ENCODE data around the gene CDC23. TPM values are rescaled to one million over a fixed set of nuclear protein-coding genes. Genes with fewer than 3 reads are reported as not detected.

The CDC23 gene
- total and polyA plus RNA-seq, 8 donors = 18.8 to 62.2 (median 54.6) TPM

GRCh38 chr5:138246822-138247221 lies 33.7 kb upstream of the CDC23 start:
- DNase-seq (no peak), ATAC-seq (no peak)
- Histone ChIP-seq H3K27ac (no peak overlapping the region), H3K4me1 (peaks cover 0 to 4% of the 10 kb centered on the region in 2 donors), H3K36me3 (no peaks in the 10 kb centered on the region), H3K4me3 (no peak overlapping the region), H3K9me3 (no peaks in the 10 kb centered on the region), H3K27me3 (peaks cover 0 to 15% of the 10 kb centered on the region in 2 donors)
- intact Hi-C loops (cut with DNase I) = no loop called here
- no peak for TF ChIP-seq CTCF (IDR thresholded peaks at IDR 0.05)

GRCh38 chr5:138246334-138246733 lies 33.2 kb upstream of the CDC23 start:
- H3K27me3 ChIP-seq = peaks cover 0 to 20% of the 10 kb centered on the region in 2 donors
- no peak overlapping the region for H3K27ac ChIP-seq
- no peak for TF ChIP-seq CTCF (IDR thresholded peaks at IDR 0.05)
- no peak overlapping the region for H3K4me3 ChIP-seq
- ATAC-seq (peak; percentile 70), DNase-seq (peak in 1 of 4 donors; percentile 18)
- intact Hi-C loops (cut with DNase I) = no loop called here
- H3K36me3 ChIP-seq = no peaks in the 10 kb centered on the region
- H3K4me1 ChIP-seq = peaks cover 0 to 9% of the 10 kb centered on the region in 2 donors
- H3K9me3 ChIP-seq = no peaks in the 10 kb centered on the region

GRCh38 chr5:138245717-138246116 lies 32.6 kb upstream of the CDC23 start:
- Histone ChIP-seq H3K9me3 (no peaks in the 10 kb centered on the region), H3K36me3 (no peaks in the 10 kb centered on the region), H3K4me1 (peaks cover 0 to 15% of the 10 kb centered on the region in 2 donors), H3K27me3 (peaks cover 0 to 26% of the 10 kb centered on the region in 2 donors), H3K27ac (no peak overlapping the region), H3K4me3 (no peak overlapping the region)
- DNase-seq (no peak), ATAC-seq (no peak)
- no peak for TF ChIP-seq CTCF (IDR thresholded peaks at IDR 0.05)
- intact Hi-C loops (cut with DNase I) = no loop called here

DNA sequence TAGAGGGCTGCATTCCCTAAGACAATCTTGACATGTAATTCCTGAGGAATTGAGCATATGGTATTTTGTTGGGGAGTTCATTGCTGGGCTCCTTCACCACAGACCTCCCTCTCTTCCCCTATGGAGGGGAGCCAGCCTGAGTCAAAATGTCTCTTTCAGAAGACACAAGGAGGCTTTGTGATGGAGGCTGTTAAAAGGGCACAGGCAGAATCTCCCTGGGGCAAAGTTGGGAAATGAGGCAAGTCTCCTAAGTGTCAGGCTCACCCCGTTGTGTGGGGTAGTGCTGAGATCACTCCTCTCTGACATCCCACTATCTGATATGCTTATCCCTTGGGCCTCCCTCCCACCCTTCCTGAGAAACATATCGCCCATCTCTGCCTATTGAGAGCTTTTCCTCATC lies 30.7 kb upstream of the CDC23 start:
- Histone ChIP-seq H3K27me3 (peaks cover 0 to 45% of the 10 kb centered on the region in 2 donors), H3K9me3 (no peaks in the 10 kb centered on the region), H3K4me3 (no peak overlapping the region), H3K27ac (no peak overlapping the region), H3K4me1 (peaks cover 0 to 17% of the 10 kb centered on the region in 2 donors), H3K36me3 (no peaks in the 10 kb centered on the region)
- intact Hi-C loops (cut with DNase I) = no loop called here
- TF ChIP-seq CTCF (IDR thresholded peaks at IDR 0.05) = no peak
- no peak for DNase-seq
- no peak for ATAC-seq

DNA sequence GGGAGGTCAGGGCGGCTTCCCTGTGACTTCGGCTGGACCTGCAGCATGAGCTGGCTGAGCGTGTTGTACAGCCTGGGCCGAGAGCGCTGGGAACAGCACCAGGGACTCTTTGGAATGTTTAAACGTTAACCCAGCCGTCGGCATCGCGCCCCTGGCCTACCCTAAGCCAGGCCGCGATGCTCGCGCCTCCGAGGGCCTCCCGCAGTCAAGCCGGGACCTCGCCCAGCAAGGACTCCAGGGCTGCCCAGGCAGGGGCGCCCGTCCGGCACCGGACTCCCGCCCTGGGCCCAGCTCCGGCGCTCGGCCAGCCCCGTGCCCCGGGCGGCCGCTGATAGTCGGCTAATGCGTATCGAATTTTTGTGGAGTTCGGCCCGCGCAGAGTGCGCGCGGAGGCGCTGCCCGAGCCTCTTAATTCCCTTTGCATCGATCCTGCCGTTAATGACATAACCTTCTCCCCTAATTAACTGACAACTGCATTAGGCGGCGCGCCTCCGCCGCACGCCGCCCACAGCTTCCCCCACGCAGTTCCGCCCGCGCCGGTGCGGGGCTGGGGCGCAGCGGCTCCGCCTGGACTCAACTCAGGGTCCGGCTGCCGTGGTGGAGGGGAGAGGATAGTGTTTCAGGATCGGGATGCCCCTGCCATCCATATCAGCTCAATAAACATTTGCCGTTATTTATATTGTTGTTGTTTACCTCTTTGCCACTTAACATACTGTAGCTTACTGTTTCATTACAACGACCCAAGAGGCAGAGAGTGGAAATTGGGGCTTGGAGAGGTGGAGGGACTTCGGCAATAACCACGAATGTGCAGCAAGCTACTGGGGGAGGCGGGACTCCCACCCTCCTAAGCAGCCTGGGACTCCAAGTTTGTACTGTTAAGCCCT lies 28.8 kb upstream of the CDC23 start:
- intact Hi-C loops (cut with DNase I) = no loop called here
- Histone ChIP-seq H3K27ac (no peak overlapping the region), H3K36me3 (no peaks in the 10 kb centered on the region), H3K4me3 (peak overlapping the region; percentile 39 to 49), H3K9me3 (no peaks in the 10 kb centered on the region), H3K4me1 (peaks cover 0 to 17% of the 10 kb centered on the region in 2 donors), H3K27me3 (peaks cover 0 to 55% of the 10 kb centered on the region in 2 donors)
- DNase-seq = peak in 3 of 4 donors; percentile 35 to 88 (median 35)
- TF ChIP-seq CTCF (IDR thresholded peaks at IDR 0.05) = no peak
- ATAC-seq = peak; percentile 72
